Gastrocnemius medialis (tissue), 4 donors: ENCODE data around the gene NTM.

Experiments
- POLR2A ChIP-seq, 2 donors: fragments of 450-650 bp; IDR thresholded peaks; one replicate each; pipeline ENCODE4 v1.6.1; 2017; ENCODE audit warnings: antibody characterized with exemption in 2 of 2, mild to moderate bottlenecking in 2 of 2, moderate library complexity in 2 of 2
- TF ChIP-seq, protein P1 (sequence below), 5 experiments: fragments of 450-650 bp in 3 of 5; fragments of 200-600 bp in 2 of 5; sonication (generic) in 2 of 5; IDR thresholded peaks in 4 of 5; conservative IDR thresholded peaks in 1 of 5; 1 replicate in 4 of 5; 2 replicates in 1 of 5; pipeline ENCODE4 v1.5.1; 2016 to 2019; ENCODE audit warnings: antibody characterized with exemption in 5 of 5, mild to moderate bottlenecking in 3 of 5, moderate library complexity in 3 of 5

- TF ChIP-seq POLR2A (IDR thresholded peaks at IDR 0.05): no peak
- TF ChIP-seq, protein P1, sequence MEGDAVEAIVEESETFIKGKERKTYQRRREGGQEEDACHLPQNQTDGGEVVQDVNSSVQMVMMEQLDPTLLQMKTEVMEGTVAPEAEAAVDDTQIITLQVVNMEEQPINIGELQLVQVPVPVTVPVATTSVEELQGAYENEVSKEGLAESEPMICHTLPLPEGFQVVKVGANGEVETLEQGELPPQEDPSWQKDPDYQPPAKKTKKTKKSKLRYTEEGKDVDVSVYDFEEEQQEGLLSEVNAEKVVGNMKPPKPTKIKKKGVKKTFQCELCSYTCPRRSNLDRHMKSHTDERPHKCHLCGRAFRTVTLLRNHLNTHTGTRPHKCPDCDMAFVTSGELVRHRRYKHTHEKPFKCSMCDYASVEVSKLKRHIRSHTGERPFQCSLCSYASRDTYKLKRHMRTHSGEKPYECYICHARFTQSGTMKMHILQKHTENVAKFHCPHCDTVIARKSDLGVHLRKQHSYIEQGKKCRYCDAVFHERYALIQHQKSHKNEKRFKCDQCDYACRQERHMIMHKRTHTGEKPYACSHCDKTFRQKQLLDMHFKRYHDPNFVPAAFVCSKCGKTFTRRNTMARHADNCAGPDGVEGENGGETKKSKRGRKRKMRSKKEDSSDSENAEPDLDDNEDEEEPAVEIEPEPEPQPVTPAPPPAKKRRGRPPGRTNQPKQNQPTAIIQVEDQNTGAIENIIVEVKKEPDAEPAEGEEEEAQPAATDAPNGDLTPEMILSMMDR (IDR thresholded peaks at IDR 0.05 in 4 of 5, conservative IDR thresholded peaks at IDR 0.05 in 1 of 5): no peak
These were observed 228.9 kb downstream of the NTM start for GRCh38 chr11:131599285-131599684.
